Measurements from ENCODE around the gene ZDBF2. TPM values are rescaled to one million over a fixed set of nuclear protein-coding genes. Genes with fewer than 3 reads are reported as not detected.

The ZDBF2 gene
- total RNA-seq, 1 experiment from 2014 or later = 31.8 TPM

- Histone ChIP-seq H3K4ac (ENCODE audit: low read depth, low read length) (no peak overlapping the region), H2AFZ (ENCODE audit: low read length) (no peak overlapping the region), H3K27ac (ENCODE audit: insufficient read length, low read depth, low read length) (no peak overlapping the region), H3T11ph (ENCODE audit: low read length) (no peak overlapping the region), H4K5ac (ENCODE audit: insufficient read length, low read depth, low read length) (no peak overlapping the region), H2AK5ac (ENCODE audit: insufficient read length, low read length) (no peak overlapping the region), H2BK15ac (ENCODE audit: low read depth, low read length) (no peak overlapping the region), H2BK120ac (ENCODE audit: low read depth, low read length, poor library complexity, severe bottlenecking) (no peak overlapping the region), H3K56ac (ENCODE audit: insufficient read length, low read depth, low read length) (no peak overlapping the region), H4K91ac (ENCODE audit: insufficient read length, low read depth, low read length) (no peak overlapping the region), H2BK20ac (ENCODE audit: low read depth, low read length, poor library complexity, severe bottlenecking) (no peak overlapping the region), H3K9me3 (ENCODE audit: control insufficient read depth, low read depth, low read length) (no peaks in the 10 kb centered on the region), H2BK12ac (ENCODE audit: insufficient read length, low read depth, low read length) (no peak overlapping the region), H3K23me2 (ENCODE audit: insufficient read length, low read depth, low read length, poor library complexity, severe bottlenecking) (no peaks in the 10 kb centered on the region), H4K8ac (replicated peaks; ENCODE audit: insufficient read length, low read depth, low read length) (no peak overlapping the region), H3K27me3 (ENCODE audit: insufficient read depth, low read length) (no peaks in the 10 kb centered on the region), H3K79me1 (ENCODE audit: insufficient read depth, low read depth, low read length, poor library complexity, severe bottlenecking) (no peaks in the 10 kb centered on the region), H3K4me1 (ENCODE audit: insufficient read depth, low read length) (no peaks in the 10 kb centered on the region), H3K9ac (ENCODE audit: extremely low read depth, insufficient read length, low read length) (no peak overlapping the region), H2BK5ac (ENCODE audit: insufficient read length, low read length) (no peak overlapping the region), H3K14ac (ENCODE audit: insufficient read depth, low read length) (no peak overlapping the region), H3K4me2 (ENCODE audit: insufficient read depth, insufficient read length, low read length) (no peak overlapping the region), H3K79me2 (ENCODE audit: insufficient read depth, low read length) (no peaks in the 10 kb centered on the region), H3K23ac (ENCODE audit: insufficient read length, low read depth, low read length) (no peak overlapping the region), H3K18ac (ENCODE audit: insufficient read length, low read depth, low read length) (no peak overlapping the region), H4K20me1 (ENCODE audit: control insufficient read depth, insufficient read depth, insufficient read length) (no peaks in the 10 kb centered on the region)
- H3K36me3 Mint-ChIP-seq (ENCODE audit: insufficient read depth in 1 of 3, low read depth in 3 of 3) = peaks cover 34 to 58% (median 58%) of the 10 kb centered on the region in 3 experiments; a peak in 6 of 7 replicates
- no peak overlapping the region for H3K27ac Mint-ChIP-seq
- no peaks in the 10 kb centered on the region for H3K4me1 Mint-ChIP-seq
- H3K9me3 Mint-ChIP-seq = no peaks in the 10 kb centered on the region
- H3K4me3 Mint-ChIP-seq = no peak overlapping the region
- WGBS (ENCODE audit: extremely low coverage, insufficient read length, low lambda C conversion rate) = no CpG with 5 or more reads among the region's 3 CpGs
- DNase-seq = no peak
- no peak for TF ChIP-seq CTCF (conservative IDR thresholded peaks at IDR 0.05)
- H3K27me3 Mint-ChIP-seq (ENCODE audit: low read depth) = no peaks in the 10 kb centered on the region
These were observed 31.2 kb downstream of the ZDBF2 start for GRCh38 chr2:206305523-206306245.

Data from H9 (cell line).